Measurements from ENCODE around the gene EDRF1. TPM values are rescaled to one million over a fixed set of nuclear protein-coding genes. Genes with fewer than 3 reads are reported as not detected.
A peak's percentile ranks its signal among the peaks of the same experiment; 100 is the strongest.

EDRF1 gene
- total RNA-seq, 1 experiment from 2014 or later, result 49.2 TPM

GRCh38 chr10:125770844-125771243 is 51.3 kb downstream of the EDRF1 start:
- intact Hi-C loops (cut with micrococcal nuclease), result no loop called here
- Histone ChIP-seq H3K4me1 (ENCODE audit: control insufficient read depth in 1 of 2, insufficient read depth in 2 of 2, low read length in 2 of 2) (no peaks in the 10 kb centered on the region), H3K4me3 (replicated peaks in 1 of 2; ENCODE audit: low read depth in 1 of 2, low read length in 2 of 2) (no peak overlapping the region), H3K9me2 (ENCODE audit: insufficient read depth) (no peaks in the 10 kb centered on the region), H4K20me1 (ENCODE audit: insufficient read depth) (no peaks in the 10 kb centered on the region), H3K27ac (ENCODE audit: low read depth, low read length) (no peak overlapping the region), H2AFZ (ENCODE audit: low read depth, low read length, poor library complexity, severe bottlenecking) (no peak overlapping the region), H3K9me3 (ENCODE audit: control insufficient read depth in 1 of 2, insufficient read depth in 1 of 2, low read depth in 1 of 2, low read length in 2 of 2) (no peaks in the 10 kb centered on the region), H3K9ac (ENCODE audit: low read length) (no peak overlapping the region), H3K36me3 (ENCODE audit: control insufficient read depth in 1 of 2, insufficient read depth in 2 of 2, low read length in 2 of 2) (peaks cover 0 to under 1% of the 10 kb centered on the region in 2 experiments; a peak in 2 of 4 replicates), H3K79me2 (ENCODE audit: insufficient read depth, low read length) (no peaks in the 10 kb centered on the region), H3K4me2 (ENCODE audit: low read length) (no peak overlapping the region), H3K27me3 (ENCODE audit: insufficient read depth, low read length) (no peaks in the 10 kb centered on the region)
- RAD21 ChIA-PET (ENCODE audit: low non-redundant PET in 1 of 2, low total read pairs in 2 of 2, uncharacterized antibody in 2 of 2, unreplicated experiment in 2 of 2), result no interaction called here
- no peak for ATAC-seq
- CTCF ChIA-PET, result no interaction called here
- no peak for TF ChIP-seq ZFX (IDR thresholded peaks at IDR 0.05)
- BruUV-seq (replicated peaks), result no TSS peak
- no peak for DNase-seq (ENCODE audit: low read depth, low spot score)
- POLR2A ChIA-PET, result no interaction called here

GRCh38 chr10:125772112-125772863 is 52.8 kb downstream of the EDRF1 start:
- no peak overlapping the region for H3K27ac ChIP-seq (ENCODE audit: low read depth, low read length)
- no peaks in the 10 kb centered on the region for H3K9me2 ChIP-seq (ENCODE audit: insufficient read depth)
- H3K36me3 ChIP-seq (ENCODE audit: control insufficient read depth in 1 of 2, insufficient read depth in 2 of 2, low read length in 2 of 2), result no peaks in the 10 kb centered on the region
- H2AFZ ChIP-seq (ENCODE audit: low read depth, low read length, poor library complexity, severe bottlenecking), result no peak overlapping the region
- H3K4me1 ChIP-seq (ENCODE audit: control insufficient read depth in 1 of 2, insufficient read depth in 2 of 2, low read length in 2 of 2), result no peaks in the 10 kb centered on the region
- RAD21 ChIA-PET (ENCODE audit: low non-redundant PET in 1 of 2, low total read pairs in 2 of 2, uncharacterized antibody in 2 of 2, unreplicated experiment in 2 of 2), result no interaction called here
- no peaks in the 10 kb centered on the region for H3K9me3 ChIP-seq (ENCODE audit: control insufficient read depth in 1 of 2, insufficient read depth in 1 of 2, low read depth in 1 of 2, low read length in 2 of 2)
- intact Hi-C loops (cut with micrococcal nuclease), result no loop called here
- ATAC-seq (0 out of 2 replicates have a peak, but pooled peaks have one; percentile 21), DNase-seq (ENCODE audit: low read depth, low spot score) (no peak)
- no peak overlapping the region for H3K9ac ChIP-seq (ENCODE audit: low read length)
- no peaks in the 10 kb centered on the region for H3K79me2 ChIP-seq (ENCODE audit: insufficient read depth, low read length)
- POLR2A ChIA-PET, result no interaction called here
- H4K20me1 ChIP-seq (ENCODE audit: insufficient read depth), result no peaks in the 10 kb centered on the region
- BruUV-seq (replicated peaks), result no TSS peak
- no peaks in the 10 kb centered on the region for H3K27me3 ChIP-seq (ENCODE audit: insufficient read depth, low read length)
- CTCF ChIA-PET, result no interaction called here
- H3K4me3 ChIP-seq (replicated peaks in 1 of 2; ENCODE audit: low read depth in 1 of 2, low read length in 2 of 2), result no peak overlapping the region
- no peak overlapping the region for H3K4me2 ChIP-seq (ENCODE audit: low read length)
- TF ChIP-seq, protein P1, sequence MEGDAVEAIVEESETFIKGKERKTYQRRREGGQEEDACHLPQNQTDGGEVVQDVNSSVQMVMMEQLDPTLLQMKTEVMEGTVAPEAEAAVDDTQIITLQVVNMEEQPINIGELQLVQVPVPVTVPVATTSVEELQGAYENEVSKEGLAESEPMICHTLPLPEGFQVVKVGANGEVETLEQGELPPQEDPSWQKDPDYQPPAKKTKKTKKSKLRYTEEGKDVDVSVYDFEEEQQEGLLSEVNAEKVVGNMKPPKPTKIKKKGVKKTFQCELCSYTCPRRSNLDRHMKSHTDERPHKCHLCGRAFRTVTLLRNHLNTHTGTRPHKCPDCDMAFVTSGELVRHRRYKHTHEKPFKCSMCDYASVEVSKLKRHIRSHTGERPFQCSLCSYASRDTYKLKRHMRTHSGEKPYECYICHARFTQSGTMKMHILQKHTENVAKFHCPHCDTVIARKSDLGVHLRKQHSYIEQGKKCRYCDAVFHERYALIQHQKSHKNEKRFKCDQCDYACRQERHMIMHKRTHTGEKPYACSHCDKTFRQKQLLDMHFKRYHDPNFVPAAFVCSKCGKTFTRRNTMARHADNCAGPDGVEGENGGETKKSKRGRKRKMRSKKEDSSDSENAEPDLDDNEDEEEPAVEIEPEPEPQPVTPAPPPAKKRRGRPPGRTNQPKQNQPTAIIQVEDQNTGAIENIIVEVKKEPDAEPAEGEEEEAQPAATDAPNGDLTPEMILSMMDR (IDR thresholded peaks at IDR 0.05 in 2 of 3, conservative IDR thresholded peaks at IDR 0.05 in 1 of 3; ENCODE audit: borderline replicate concordance in 1 of 3, insufficient read depth in 1 of 3, low read depth in 2 of 3, low read length in 2 of 3), result no peak
- TF ChIP-seq REST (IDR thresholded peaks at IDR 0.05; ENCODE audit: low read depth) (no peak), ATF3 (IDR thresholded peaks at IDR 0.05) (no peak), EGR1 (IDR thresholded peaks at IDR 0.05; ENCODE audit: low read depth) (no peak), MAX (IDR thresholded peaks at IDR 0.05) (no peak), POLR2AphosphoS5 (IDR thresholded peaks at IDR 0.05; ENCODE audit: low read depth, low read length) (no peak), EZH2phosphoT487 (IDR thresholded peaks at IDR 0.05; ENCODE audit: borderline replicate concordance) (no peak), EZH2 (IDR thresholded peaks at IDR 0.05) (no peak), ZFX (IDR thresholded peaks at IDR 0.05) (no peak), CBX3 (IDR thresholded peaks at IDR 0.05; ENCODE audit: low read depth) (no peak), RAD21 (IDR thresholded peaks at IDR 0.05; ENCODE audit: low read depth) (no peak), FOSL1 (IDR thresholded peaks at IDR 0.05; ENCODE audit: low read depth) (no peak), SP1 (IDR thresholded peaks at IDR 0.05; ENCODE audit: low read depth) (no peak)
